GM19397 (cell line): ENCODE measurements around the gene ZNF423.

Experiments
- ATAC-seq: cut with Tn5 transposase; IDR thresholded peaks from one replicate; pipeline ENCODE4 v1.9.1; 2021; ENCODE audit warnings: mild to moderate bottlenecking, moderate library complexity; ENCODE audit not compliant: unreplicated experiment

ZNF423 gene

GRCh38 chr16:49756775-49757558 is 98.9 kb downstream of the ZNF423 start:
- ATAC-seq = no peak

GRCh38 chr16:49755716-49756505 is 100.0 kb downstream of the ZNF423 start:
- no peak for ATAC-seq

GRCh38 chr16:49755313-49755620 is 100.6 kb downstream of the ZNF423 start:
- ATAC-seq = no peak

GRCh38 chr16:49754495-49755312 is 101.2 kb downstream of the ZNF423 start:
- no peak for ATAC-seq

- no peak for ATAC-seq
Measured at GRCh38 chr16:49750341-49751000, 105.4 kb downstream of the ZNF423 start.

- ATAC-seq = no peak
Measured at GRCh38 chr16:49749816-49750215, 106.1 kb downstream of the ZNF423 start.

- no peak for ATAC-seq
Measured at GRCh38 chr16:49748322-49748721, 107.6 kb downstream of the ZNF423 start.

GRCh38 chr16:49747654-49748053 is 108.3 kb downstream of the ZNF423 start:
- no peak for ATAC-seq

- no peak for ATAC-seq
Measured at GRCh38 chr16:49746545-49746944, 109.4 kb downstream of the ZNF423 start.

GRCh38 chr16:49745311-49745747 is 110.6 kb downstream of the ZNF423 start:
- no peak for ATAC-seq

GRCh38 chr16:49744244-49745220 is 111.4 kb downstream of the ZNF423 start:
- ATAC-seq = no peak

GRCh38 chr16:49743658-49744057 is 112.3 kb downstream of the ZNF423 start:
- no peak for ATAC-seq

- no peak for ATAC-seq
Measured at GRCh38 chr16:49743203-49743464, 112.8 kb downstream of the ZNF423 start.

GRCh38 chr16:49742428-49743202 is 113.3 kb downstream of the ZNF423 start:
- ATAC-seq = no peak

GRCh38 chr16:49740256-49740655 is 115.7 kb downstream of the ZNF423 start:
- ATAC-seq = no peak

- no peak for ATAC-seq
Measured at GRCh38 chr16:49739381-49739780, 116.5 kb downstream of the ZNF423 start.

GRCh38 chr16:49738832-49739231 is 117.1 kb downstream of the ZNF423 start:
- no peak for ATAC-seq

- ATAC-seq = no peak
Measured at GRCh38 chr16:49738001-49738400, 117.9 kb downstream of the ZNF423 start.

- ATAC-seq = no peak
Measured at GRCh38 chr16:49737541-49737940, 118.4 kb downstream of the ZNF423 start.
